Fibroblast of villous mesenchyme (primary cell): ENCODE data around the gene FANCL. TPM values are rescaled to one million over a fixed set of nuclear protein-coding genes. Genes with fewer than 3 reads are reported as not detected.
"Not testable (repeated sequence)": the region's sequence is repeated elsewhere in the genome, so short reads cannot be mapped to it uniquely, and the experiment has no call there.

Experiments used
- DNase-seq: peaks from one replicate; pipeline ENCODE4 v3.0.0-alpha.2; 2010; ENCODE audit warnings: low read depth
- H3K4me3 ChIP-seq: 2 replicates; pipeline ENCODE4 v1.5.1; 2011; ENCODE audit warnings: low read depth, mild to moderate bottlenecking, low read length
- total RNA-seq: library from RNA; depleted of rRNA; stranded (reverse); fragments of >200 nt; gene quantifications from 2 replicates; pipeline ENCODE4 v1.2.3, GENCODE V29; 2012
- TF ChIP-seq, protein P1 (sequence below): IDR thresholded peaks from 2 replicates; pipeline ENCODE4 v1.5.1; 2012; ENCODE audit warnings: low read depth, mild to moderate bottlenecking, low read length; ENCODE audit not compliant: insufficient read depth

The FANCL gene
- total RNA-seq, 1 donor = 26.8 TPM

DNA sequence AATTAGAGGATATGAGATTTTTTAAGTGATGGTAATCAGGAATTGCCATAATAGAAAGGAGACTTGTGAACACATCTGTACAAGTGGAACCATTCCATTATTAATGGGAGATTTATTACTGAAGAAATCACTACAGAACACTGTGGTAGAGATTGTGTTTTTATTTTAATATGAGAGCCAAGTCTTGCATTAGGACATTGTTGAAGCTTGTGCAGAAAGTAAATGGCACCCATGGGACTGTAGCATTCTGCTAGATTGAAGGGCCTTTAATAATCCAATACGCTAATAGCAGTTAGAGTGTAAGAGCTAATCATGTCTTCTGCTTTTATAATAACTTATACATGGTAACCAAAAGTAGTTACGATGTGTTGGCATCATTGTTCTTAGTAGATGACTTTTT, 110.9 kb downstream of the FANCL start:
- no peak overlapping the region for H3K4me3 ChIP-seq
- DNase-seq = no peak
- TF ChIP-seq, protein P1, sequence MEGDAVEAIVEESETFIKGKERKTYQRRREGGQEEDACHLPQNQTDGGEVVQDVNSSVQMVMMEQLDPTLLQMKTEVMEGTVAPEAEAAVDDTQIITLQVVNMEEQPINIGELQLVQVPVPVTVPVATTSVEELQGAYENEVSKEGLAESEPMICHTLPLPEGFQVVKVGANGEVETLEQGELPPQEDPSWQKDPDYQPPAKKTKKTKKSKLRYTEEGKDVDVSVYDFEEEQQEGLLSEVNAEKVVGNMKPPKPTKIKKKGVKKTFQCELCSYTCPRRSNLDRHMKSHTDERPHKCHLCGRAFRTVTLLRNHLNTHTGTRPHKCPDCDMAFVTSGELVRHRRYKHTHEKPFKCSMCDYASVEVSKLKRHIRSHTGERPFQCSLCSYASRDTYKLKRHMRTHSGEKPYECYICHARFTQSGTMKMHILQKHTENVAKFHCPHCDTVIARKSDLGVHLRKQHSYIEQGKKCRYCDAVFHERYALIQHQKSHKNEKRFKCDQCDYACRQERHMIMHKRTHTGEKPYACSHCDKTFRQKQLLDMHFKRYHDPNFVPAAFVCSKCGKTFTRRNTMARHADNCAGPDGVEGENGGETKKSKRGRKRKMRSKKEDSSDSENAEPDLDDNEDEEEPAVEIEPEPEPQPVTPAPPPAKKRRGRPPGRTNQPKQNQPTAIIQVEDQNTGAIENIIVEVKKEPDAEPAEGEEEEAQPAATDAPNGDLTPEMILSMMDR = no peak

DNA sequence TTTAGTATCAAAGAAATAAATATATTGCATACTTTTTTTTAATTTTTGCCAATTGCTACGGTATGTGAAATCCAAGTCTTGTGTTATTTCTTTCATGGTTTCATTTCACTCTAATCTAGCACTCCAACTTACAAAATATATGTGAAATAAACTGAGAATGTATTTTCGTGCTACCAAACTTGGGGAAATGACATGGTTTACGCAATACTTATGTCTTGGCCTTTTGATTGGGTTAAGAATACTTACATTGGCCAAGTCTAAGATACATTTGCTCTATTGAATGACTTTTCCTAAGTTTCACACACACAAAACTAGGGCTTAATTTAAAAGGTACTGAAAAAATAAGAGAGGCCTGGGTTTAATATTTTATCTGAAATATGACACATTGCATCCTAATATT, 114.0 kb downstream of the FANCL start:
- DNase-seq = no peak
- H3K4me3 ChIP-seq = no peak overlapping the region
- TF ChIP-seq, protein P1 = no peak

DNA sequence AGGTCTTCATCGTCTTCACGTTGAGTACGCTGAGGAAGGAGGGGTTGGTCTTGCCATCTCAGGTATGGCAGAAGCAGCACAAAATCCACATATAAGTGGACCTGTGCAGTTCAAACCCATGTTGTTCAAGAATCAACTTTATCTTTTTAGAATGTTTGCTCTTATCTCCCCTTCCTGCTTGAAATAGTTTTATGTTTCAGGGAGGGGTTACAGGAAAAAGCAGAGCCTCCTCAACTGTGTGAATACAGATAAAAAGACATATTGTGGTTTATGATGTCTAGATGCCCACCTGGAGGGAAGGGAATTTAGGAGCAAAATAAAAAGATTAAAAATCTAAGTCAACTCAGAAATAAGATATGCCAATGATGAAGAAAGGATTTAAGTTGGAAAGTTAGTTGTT, 118.6 kb downstream of the FANCL start:
- no peak for DNase-seq
- H3K4me3 ChIP-seq = no peak overlapping the region
- TF ChIP-seq, protein P1 = no peak

DNA sequence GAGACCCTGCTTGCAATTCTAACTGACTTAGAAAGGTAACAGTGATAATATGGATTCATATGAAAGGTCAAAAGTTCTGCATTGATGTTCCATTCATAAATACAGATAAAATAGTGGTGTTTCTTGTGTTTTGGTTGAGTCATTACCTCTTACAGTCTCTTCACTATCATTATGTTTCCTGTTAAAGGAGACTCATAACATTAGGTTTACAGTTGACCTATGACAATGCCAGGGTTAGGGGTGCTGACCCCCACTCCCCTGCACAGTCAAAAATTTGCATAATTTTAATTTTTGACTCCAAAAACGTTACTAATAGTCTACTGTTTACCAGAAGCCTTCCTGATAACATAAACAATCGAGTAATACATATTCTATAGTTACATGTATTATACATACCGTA, 119.1 kb downstream of the FANCL start:
- TF ChIP-seq, protein P1 = no peak
- no peak overlapping the region for H3K4me3 ChIP-seq
- no peak for DNase-seq

DNA sequence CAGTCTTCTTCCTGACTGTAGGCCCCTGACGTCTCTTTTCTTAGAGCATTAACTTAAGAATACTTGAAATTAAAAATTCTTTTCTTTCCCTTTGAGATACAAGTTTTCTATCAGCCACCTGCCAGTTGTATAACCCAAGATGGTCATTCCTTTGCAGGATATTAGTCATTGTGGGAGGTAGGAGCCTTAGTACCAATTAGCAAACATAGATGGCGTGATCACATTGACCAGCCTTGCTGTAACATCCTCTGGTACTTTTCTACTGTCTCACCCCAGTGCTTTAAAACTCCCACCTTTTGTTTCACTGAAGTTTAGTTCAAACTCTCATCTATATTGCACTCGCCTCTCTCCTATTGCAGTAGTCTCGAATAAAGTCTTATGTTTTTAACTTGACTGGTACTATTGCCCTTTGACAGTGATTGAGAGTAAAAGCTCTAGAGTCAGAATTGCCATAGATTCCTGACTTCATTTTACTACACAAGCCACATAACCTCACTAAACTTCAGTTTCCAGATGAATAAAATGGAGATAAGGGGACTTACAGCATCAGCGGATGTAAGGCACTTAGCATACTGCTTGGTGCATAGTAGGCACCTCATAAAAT, 120.4 kb downstream of the FANCL start:
- TF ChIP-seq, protein P1 = no peak
- DNase-seq = no peak
- no peak overlapping the region for H3K4me3 ChIP-seq

DNA sequence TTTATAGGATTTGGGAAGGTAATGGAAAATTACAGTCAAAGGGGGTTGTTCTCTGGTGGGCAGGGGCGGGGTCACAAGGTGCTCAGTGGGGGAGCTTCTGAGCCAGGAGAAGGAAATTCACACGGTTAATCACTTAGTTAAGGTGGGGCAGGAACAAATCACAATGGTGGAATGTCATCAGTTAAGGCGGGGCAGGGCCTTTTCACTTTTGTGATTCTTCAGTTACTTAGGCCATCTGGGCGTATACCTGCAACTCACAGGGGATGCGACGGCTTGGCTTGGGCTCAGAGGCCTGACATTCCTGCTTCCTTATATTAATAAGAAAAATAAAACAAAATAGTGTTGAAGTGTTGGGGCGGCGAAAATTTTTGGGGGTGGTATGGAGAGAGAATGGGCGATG, 127.6 kb downstream of the FANCL start:
- not testable (repeated sequence) for DNase-seq

DNA sequence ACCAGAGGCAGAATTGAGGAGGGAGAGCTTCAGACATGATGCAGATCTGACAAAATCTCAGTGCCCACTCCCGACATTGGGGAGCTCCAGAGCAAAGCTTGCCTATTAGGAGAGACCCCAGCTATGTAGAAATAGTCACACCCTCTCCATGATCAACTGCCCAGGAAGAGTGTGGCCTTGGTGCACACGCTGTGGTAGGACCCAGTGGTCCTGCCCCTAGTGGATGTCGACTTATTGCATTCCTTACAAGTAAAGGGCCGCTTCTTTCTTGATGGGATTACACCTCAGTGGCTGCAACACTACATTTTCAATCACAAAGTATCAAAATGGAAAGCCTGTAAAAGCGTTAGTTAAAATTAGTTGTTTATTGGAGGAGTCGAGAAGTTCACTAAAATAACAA, 130.4 kb downstream of the FANCL start:
- TF ChIP-seq, protein P1 = no peak
- DNase-seq = no peak
- H3K4me3 ChIP-seq = no peak overlapping the region

More for the DNA sequence above, 127.6 kb downstream of the FANCL start:
- H3K4me3 ChIP-seq = not testable (repeated sequence)
